ENCODE results near the gene RCN1. TPM values are rescaled to one million over a fixed set of nuclear protein-coding genes. Genes with fewer than 3 reads are reported as not detected.

Gene RCN1
- total and polyA plus RNA-seq, 2 of the 8 experiments (the other 6 are each of a cell fraction or from before 2014, with no cell fraction given): 45.1 to 123 TPM

GRCh38 chr11:32081901-32082300 lies 9.0 kb upstream of the RCN1 start:
- CTCF ChIA-PET (ENCODE audit: partially characterized antibody): interaction anchor here (1.1 to 3.4 kb wide), 6 partner anchors 9 to 150 kb away, joined by 3 to 22 read pairs (median 4); no protein-coding TSS in a partner anchor
- WGBS, 2 experiments (ENCODE audit: extremely low coverage in 1 of 2, insufficient coverage in 1 of 2, insufficient read length in 1 of 2, insufficient replicate concordance in 2 of 2, low coverage in 1 of 2, low lambda C conversion rate in 2 of 2, missing lambda C conversion rate in 1 of 2): 100% methylated on average over 1 of the region's 1 CpG; no CpG with 5 or more reads in 1 of the 2 experiments
- TF ChIP-seq KDM4A (IDR thresholded peaks at IDR 0.05; ENCODE audit: low read depth, low read length, severe bottlenecking): no peak
- no peak for TF ChIP-seq CBX8 (IDR thresholded peaks at IDR 0.05; ENCODE audit: borderline replicate concordance, low read depth, low read length)
- no peak for TF ChIP-seq CBX5 (IDR thresholded peaks at IDR 0.05; ENCODE audit: low read depth, low read length)
- TF ChIP-seq TCF12 (IDR thresholded peaks at IDR 0.05; ENCODE audit: low read depth, low read length): no peak
- TF ChIP-seq YY1 (IDR thresholded peaks at IDR 0.05; ENCODE audit: low read depth, low read length): no peak
- no peak for TF ChIP-seq KDM5A (IDR thresholded peaks at IDR 0.05; ENCODE audit: low read length)
- TF ChIP-seq SIRT6 (IDR thresholded peaks at IDR 0.05; ENCODE audit: low read length): no peak
- no peak for TF ChIP-seq TEAD4 (IDR thresholded peaks at IDR 0.05; ENCODE audit: low read depth, low read length)
- no peak for TF ChIP-seq GABPA (IDR thresholded peaks at IDR 0.05; ENCODE audit: borderline replicate concordance, insufficient read depth, low read length)
- no peak for TF ChIP-seq RXRA (IDR thresholded peaks at IDR 0.05; ENCODE audit: insufficient read depth, low read depth, low read length)
- TF ChIP-seq GTF2F1 (IDR thresholded peaks at IDR 0.05; ENCODE audit: borderline replicate concordance, low read depth, low read length): no peak
- TF ChIP-seq POLR2A (IDR thresholded peaks at IDR 0.05; ENCODE audit: control extremely low read depth in 1 of 2, low read depth in 2 of 2, low read length in 2 of 2): no peak
- no peak for TF ChIP-seq SP1 (IDR thresholded peaks at IDR 0.05; ENCODE audit: low read depth, low read length)
- no peak for TF ChIP-seq ASH2L (IDR thresholded peaks at IDR 0.05; ENCODE audit: low read length)
- no peak for TF ChIP-seq SP2 (IDR thresholded peaks at IDR 0.05; ENCODE audit: low read length)
- TF ChIP-seq CHD1 (IDR thresholded peaks at IDR 0.05; ENCODE audit: low read depth, low read length): no peak

More at GRCh38 chr11:32081901-32082300, 9.0 kb upstream of the RCN1 start:
- no peak overlapping the region for H3K18ac ChIP-seq (ENCODE audit: extremely low read depth, low read length)
- H3K23me2 ChIP-seq (ENCODE audit: low read depth, low read length): no peaks in the 10 kb centered on the region
- H2BK20ac ChIP-seq (ENCODE audit: low read length): no peak overlapping the region
- H3K4me1 ChIP-seq (replicated peaks in 1 of 4; ENCODE audit: control insufficient read depth in 3 of 4, insufficient read depth in 4 of 4, low read length in 3 of 4): peaks cover 0 to 3% (median 1%) of the 10 kb centered on the region in 4 experiments; a peak in 4 of 7 replicates
- H3K56ac ChIP-seq (replicated peaks; ENCODE audit: insufficient read length, low read depth, low read length): no peak overlapping the region
- H4K5ac ChIP-seq (ENCODE audit: insufficient read length, low read depth, low read length): no peak overlapping the region
- H2BK120ac ChIP-seq (replicated peaks; ENCODE audit: low read depth, low read length): no peak overlapping the region
- H3K36me3 ChIP-seq (ENCODE audit: control insufficient read depth in 2 of 4, insufficient read depth in 4 of 4, low read length in 3 of 4): no peaks in the 10 kb centered on the region
- H3K4me2 ChIP-seq (ENCODE audit: insufficient read depth in 1 of 2, low read depth in 2 of 2, low read length in 2 of 2): no peak overlapping the region
- H3K4me3 ChIP-seq (ENCODE audit: extremely low read depth in 1 of 4, insufficient read depth in 2 of 4, low read depth in 3 of 4, low read length in 4 of 4): no peak overlapping the region
- FAIRE-seq (no peak), DNase-seq (ENCODE audit: low read depth in 1 of 2, low spot score in 2 of 2) (no peak)
- H2BK12ac ChIP-seq (ENCODE audit: low read depth, low read length): no peak overlapping the region
- H2BK15ac ChIP-seq (ENCODE audit: low read length): no peak overlapping the region
- no peak overlapping the region for H3K9ac ChIP-seq (replicated peaks in 1 of 4; ENCODE audit: extremely low read depth in 1 of 4, low read depth in 3 of 4, low read length in 3 of 4)
- POLR2A ChIA-PET (ENCODE audit: partially characterized antibody): interaction anchor here (1.5 to 3.3 kb wide), 2 partner anchors 9 to 12 kb away, joined by 4 to 14 read pairs; partner anchors contain the start of gene RCN1
- no peak overlapping the region for H2AK5ac ChIP-seq (ENCODE audit: low read depth, low read length)
- H4K20me1 ChIP-seq (replicated peaks in 1 of 2; ENCODE audit: control insufficient read depth in 1 of 2, insufficient read depth in 2 of 2, low read length in 2 of 2): no peaks in the 10 kb centered on the region
- no peak overlapping the region for H3K14ac ChIP-seq (ENCODE audit: insufficient read length)
- no peak overlapping the region for H4K8ac ChIP-seq (ENCODE audit: extremely low read depth, insufficient read depth, low read length)
- no peaks in the 10 kb centered on the region for H3K27me3 ChIP-seq (replicated peaks in 1 of 4; ENCODE audit: control insufficient read depth in 3 of 4, extremely low read depth in 1 of 4, insufficient read depth in 3 of 4, low read length in 3 of 4)
- no peak overlapping the region for H3K23ac ChIP-seq (ENCODE audit: insufficient read length)
- H4K91ac ChIP-seq (replicated peaks; ENCODE audit: insufficient read length, low read length): no peak overlapping the region
- H3K27ac ChIP-seq (ENCODE audit: low read depth, low read length): no peak overlapping the region
- H3K79me1 ChIP-seq (ENCODE audit: low read depth, low read length): no peaks in the 10 kb centered on the region
- no peak overlapping the region for H2BK5ac ChIP-seq (ENCODE audit: low read depth, low read length)
- H3K79me2 ChIP-seq (ENCODE audit: control insufficient read depth in 1 of 2, insufficient read depth in 2 of 2, low read length in 2 of 2): no peaks in the 10 kb centered on the region
- H2AFZ ChIP-seq (ENCODE audit: low read length): no peak overlapping the region
- H3K4ac ChIP-seq (replicated peaks; ENCODE audit: insufficient read length, low read depth, low read length): no peak overlapping the region
- H3K9me3 ChIP-seq (ENCODE audit: insufficient read depth in 2 of 2, low read depth in 1 of 2, low read length in 1 of 2): no peaks in the 10 kb centered on the region

Data from H1 (cell line).